Fibroblast of pulmonary artery (primary cell): ENCODE results near the gene BNC2.

Experiments used
- DNase-seq: peaks from one replicate; pipeline ENCODE4 v3.0.0-alpha.2; 2010; ENCODE audit warnings: low read depth
- H3K4me3 ChIP-seq: replicated peaks from 2 replicates; pipeline ENCODE4 v1.5.1; 2011; ENCODE audit warnings: low read depth, mild to moderate bottlenecking, control low read depth, low read length, moderate library complexity
- CTCF ChIP-seq: IDR thresholded peaks from 2 replicates; pipeline ENCODE4 v1.5.1; 2011; ENCODE audit warnings: mild to moderate bottlenecking, control low read depth, low read length, inconsistent platforms; ENCODE audit errors: missing control alignments

The BNC2 gene

GRCh38 chr9:16624744-16625117 lies 245.7 kb downstream of the BNC2 start:
- no peak overlapping the region for H3K4me3 ChIP-seq

GRCh38 chr9:16623989-16624743 lies 246.3 kb downstream of the BNC2 start:
- no peak for DNase-seq
- no peak for TF ChIP-seq CTCF

More at GRCh38 chr9:16624744-16625117, 245.7 kb downstream of the BNC2 start:
- DNase-seq: no peak
- TF ChIP-seq CTCF: no peak

GRCh38 chr9:16622541-16622940 lies 247.9 kb downstream of the BNC2 start:
- TF ChIP-seq CTCF: no peak
- no peak overlapping the region for H3K4me3 ChIP-seq
- DNase-seq: no peak

More at GRCh38 chr9:16623989-16624743, 246.3 kb downstream of the BNC2 start:
- no peak overlapping the region for H3K4me3 ChIP-seq

GRCh38 chr9:16619914-16620520 lies 250.5 kb downstream of the BNC2 start:
- TF ChIP-seq CTCF: no peak
- no peak for DNase-seq
- no peak overlapping the region for H3K4me3 ChIP-seq

- H3K4me3 ChIP-seq: no peak overlapping the region
- TF ChIP-seq CTCF: no peak
- no peak for DNase-seq
Measured at GRCh38 chr9:16619402-16619801, 251.1 kb downstream of the BNC2 start.

- no peak overlapping the region for H3K4me3 ChIP-seq
- TF ChIP-seq CTCF: no peak
- no peak for DNase-seq
Measured at GRCh38 chr9:16618524-16618923, 251.9 kb downstream of the BNC2 start.

GRCh38 chr9:16616686-16617085 lies 253.8 kb downstream of the BNC2 start:
- no peak for TF ChIP-seq CTCF
- H3K4me3 ChIP-seq: no peak overlapping the region
- no peak for DNase-seq
